A549 (cell line): ENCODE data around the gene RPL35. TPM values are rescaled to one million over a fixed set of nuclear protein-coding genes. Genes with fewer than 3 reads are reported as not detected.

ENCODE experiments used
- ATAC-seq, 2 experiments: fragments of 200-7000 bp in 1 of 2; fragments of >200 bp in 1 of 2; cut with Nextera tagmentation in 1 of 2; cut with Tn5 transposase in 1 of 2; 3 replicates each; pipeline versions ENCODE4 v1.8.0 to v1.9.1; 2018 to 2020; ENCODE audit warnings: mild to moderate bottlenecking in 1 of 2, moderate library complexity in 1 of 2
- CTCF ChIA-PET: fragments of 300-600 bp; sonication (Branson Sonifier 250); formaldehyde crosslinking; extraction: SDS; loops from one replicate; lab custom pipeline; 2021; ENCODE audit warnings: antibody characterized with exemption, inconsistent platforms; lab: Yijun Ruan, JAX
- POLR2A ChIA-PET: fragments of 350-600 bp; formaldehyde crosslinking; extraction: SDS; loops from one replicate; lab custom pipeline; 2021; ENCODE audit warnings: antibody characterized with exemption, inconsistent platforms; lab: Yijun Ruan, JAX
- DNase-seq, 2 experiments: peaks; one replicate each; pipeline versions ENCODE4 v3.0.0 to v3.0.0-alpha.2; 2011 to 2016; ENCODE audit warnings: low read depth in 1 of 2, low spot score in 1 of 2
- FAIRE-seq: peaks from 2 replicates; lab custom pipeline; 2011; peaks lifted over from hg19 to GRCh38; lab: Jason Lieb, UNC
- H3K27ac ChIP-seq, 2 experiments: fragments of >200 bp; sonication (Bioruptor Twin); formaldehyde crosslinking; 3 replicates each; pipeline ENCODE4 v1.5.1; 2016 to 2017
- H3K4me1 ChIP-seq: fragments of >200 bp; sonication (Bioruptor Twin); formaldehyde crosslinking; 3 replicates; pipeline ENCODE4 v1.6.1; 2016
- H3K4me2 ChIP-seq: fragments of >200 bp; sonication (Bioruptor Twin); formaldehyde crosslinking; 3 replicates; pipeline ENCODE4 v1.6.1; 2016
- H3K4me3 ChIP-seq: fragments of >200 bp; sonication (Bioruptor Twin); formaldehyde crosslinking; 3 replicates; pipeline ENCODE4 v1.5.1; 2016
- H3K9me3 ChIP-seq: fragments of >200 bp; sonication (Bioruptor Twin); formaldehyde crosslinking; 3 replicates; pipeline ENCODE4 v1.6.1; 2016
- BCL3 ChIP-seq: fragments of >200 bp; sonication (Bioruptor Twin); formaldehyde crosslinking; IDR thresholded peaks from 3 replicates; pipeline ENCODE4 v1.6.1; 2016
- CEBPB ChIP-seq, 2 experiments: fragments of >200 bp in 1 of 2; sonication (Bioruptor Twin) in 1 of 2; formaldehyde crosslinking in 1 of 2; IDR thresholded peaks; 2 replicates each; pipeline ENCODE4 v1.6.1; 2012 to 2016
- CHD2 ChIP-seq: fragments of 150-350 bp; IDR thresholded peaks from 2 replicates; pipeline ENCODE4 v1.6.1; 2014; ENCODE audit warnings: low read length; ENCODE audit not compliant: partially characterized antibody
- ESRRA ChIP-seq: fragments of 150-350 bp; IDR thresholded peaks from 2 replicates; pipeline ENCODE4 v1.6.1; 2014; ENCODE audit warnings: mild to moderate bottlenecking, low read length, borderline replicate concordance
- FOSB ChIP-seq: fragments of 250-450 bp; sonication (Bioruptor Pico); IDR thresholded peaks from 2 replicates; pipeline ENCODE4 v1.5.0; 2020; ENCODE audit warnings: mild to moderate bottlenecking, moderate library complexity
- GATA3 ChIP-seq: IDR thresholded peaks from 2 replicates; pipeline ENCODE4 v1.6.1; 2012; ENCODE audit warnings: borderline replicate concordance
- HEYL ChIP-seq: fragments of 250-450 bp; sonication (Bioruptor Pico); IDR thresholded peaks from 2 replicates; pipeline ENCODE4 v1.8.0; 2021; ENCODE audit warnings: mild to moderate bottlenecking, moderate library complexity
- JUN ChIP-seq, 2 experiments: fragments of >200 bp; sonication (Bioruptor Twin); formaldehyde crosslinking; IDR thresholded peaks; 2 replicates in 1 of 2; 3 replicates in 1 of 2; pipeline ENCODE4 v1.6.1; 2016 to 2017
- KDM1A ChIP-seq: fragments of 200-600 bp; sonication (generic); IDR thresholded peaks from 2 replicates; pipeline ENCODE4 v1.6.1; 2016; ENCODE audit warnings: low read depth, mild to moderate bottlenecking
- KDM5A ChIP-seq: fragments of 200-600 bp; sonication (generic); IDR thresholded peaks from 2 replicates; pipeline ENCODE4 v1.6.1; 2016; ENCODE audit warnings: antibody characterized with exemption, mild to moderate bottlenecking
- NPAS2 ChIP-seq: fragments of 250-450 bp; sonication (Bioruptor Pico); IDR thresholded peaks from 2 replicates; pipeline ENCODE4 v1.8.0; 2022; ENCODE audit warnings: mild to moderate bottlenecking, moderate library complexity, borderline replicate concordance
- RFX5 ChIP-seq: fragments of 450-650 bp; IDR thresholded peaks from 2 replicates; pipeline ENCODE4 v1.7.1; 2014; ENCODE audit warnings: antibody characterized with exemption, mild to moderate bottlenecking, moderate library complexity
- RNF2 ChIP-seq: fragments of 200-600 bp; sonication (generic); IDR thresholded peaks from 2 replicates; pipeline ENCODE4 v1.6.1; 2016; ENCODE audit warnings: low read depth, mild to moderate bottlenecking, antibody characterized with exemption, moderate library complexity, borderline replicate concordance
- TFCP2L1 ChIP-seq: fragments of 250-450 bp; sonication (Bioruptor Pico); IDR thresholded peaks from 2 replicates; pipeline ENCODE4 v1.5.0; 2021; ENCODE audit warnings: mild to moderate bottlenecking
- TP53 ChIP-seq: fragments of 250-450 bp; sonication (Bioruptor Pico); IDR thresholded peaks from 2 replicates; pipeline ENCODE4 v1.5.0; 2021; ENCODE audit warnings: mild to moderate bottlenecking, moderate library complexity
- USF2 ChIP-seq: fragments of 450-650 bp; IDR thresholded peaks from 2 replicates; pipeline ENCODE4 v1.6.1; 2014; ENCODE audit warnings: antibody characterized with exemption
- WGBS: methylation state at CpG from one replicate; pipeline ENCODE4 v1.1.6; 2017; ENCODE audit errors: missing lambda C conversion rate; 5-methylcytosine and 5-hydroxymethylcytosine counted together
- polyA plus RNA-seq, 4 experiments: library from polyadenylated mRNA; depleted of rRNA in 3 of 4; stranded (reverse); fragments of >200 nt; fragmentation: RNase III in 1 of 4; extraction: RNeasy Plus Mini Kit Qiagen cat#74134 plus additional on column Dnase treatment in 1 of 4; gene quantifications; 2 replicates in 3 of 4; 3 replicates in 1 of 4; pipeline ENCODE4 v1.2.3, GENCODE V29; 2011 to 2017
- TF ChIP-seq, protein P1 (sequence below): fragments of >200 bp; sonication (Bioruptor Twin); formaldehyde crosslinking; IDR thresholded peaks from 3 replicates; pipeline ENCODE4 v1.5.1; 2016
- TF ChIP-seq, protein P2 (sequence below): IDR thresholded peaks from 2 replicates; pipeline ENCODE4 v1.6.1; 2012
- TF ChIP-seq, protein P3 (sequence below): IDR thresholded peaks from 2 replicates; pipeline ENCODE4 v1.6.1; 2012
- TF ChIP-seq, protein P4 (sequence below): fragments of >200 bp; sonication (Bioruptor Twin); formaldehyde crosslinking; IDR thresholded peaks from 2 replicates; pipeline ENCODE4 v1.6.1; 2016
- TF ChIP-seq, protein P5 (sequence below): IDR thresholded peaks from 2 replicates; pipeline ENCODE4 v1.6.1; 2012; ENCODE audit warnings: low read depth, borderline replicate concordance

Gene RPL35
- polyA plus RNA-seq, 2 of the 4 experiments (the other 2 are of a cell fraction), result 2,307 to 3,076 TPM

DNA sequence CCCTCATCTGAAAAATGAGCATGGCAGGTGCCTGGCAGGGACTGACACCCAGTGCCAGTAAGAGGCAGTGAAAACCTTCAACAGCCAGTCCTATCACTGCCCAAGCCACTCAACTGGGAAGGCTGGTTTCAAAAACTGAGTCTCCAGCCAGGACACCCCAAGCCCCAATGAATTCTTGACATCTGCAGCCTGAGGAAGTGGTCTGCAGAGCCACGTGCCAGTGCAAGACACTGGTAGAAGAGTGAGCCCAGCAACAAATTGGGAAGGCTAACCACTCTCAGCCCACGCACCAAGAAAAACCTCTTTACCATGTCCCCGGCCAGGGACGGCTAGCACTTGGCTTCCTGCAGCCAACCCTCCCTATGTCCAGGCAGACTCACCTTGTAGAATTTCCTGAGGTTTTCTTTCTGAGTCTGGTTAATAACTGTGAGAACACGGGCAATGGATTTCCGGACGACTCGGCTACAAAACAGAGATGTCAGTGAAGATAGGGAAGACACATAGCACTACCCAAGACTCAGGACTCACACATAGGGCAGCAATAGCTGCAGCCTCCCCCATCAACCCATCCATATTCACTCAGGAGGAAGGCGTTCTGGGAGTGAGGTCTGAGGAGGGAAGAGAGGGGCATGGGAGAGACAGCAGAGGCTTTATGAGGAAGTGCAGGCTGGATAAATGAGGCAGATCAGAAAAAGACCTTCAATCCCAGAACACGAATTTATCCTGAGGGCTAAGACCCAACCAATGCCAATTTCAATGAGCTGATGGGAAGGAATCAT, 1.8 kb downstream of the RPL35 start:
- peak overlapping the region; percentile 85 for H3K4me3 ChIP-seq
- CTCF ChIA-PET, result interaction anchor here (0.6 to 43.0 kb wide), 8 partner anchors 9 to 404 kb away, joined by 3 to 2512 read pairs (median 5); partner anchors contain the start of genes NR6A1, OLFML2A and WDR38
- TF ChIP-seq TP53 (CRISPR knock-in tag) (no peak), NPAS2 (CRISPR knock-in tag) (no peak), FOSB (CRISPR knock-in tag) (no peak), KDM1A (no peak), GATA3 (no peak), RNF2 (no peak), BCL3 (no peak), JUN (IDR thresholded peaks at IDR 0.05) (no peak), RFX5 (no peak), HEYL (CRISPR knock-in tag) (no peak), CHD2 (no peak)
- TF ChIP-seq, protein P1, sequence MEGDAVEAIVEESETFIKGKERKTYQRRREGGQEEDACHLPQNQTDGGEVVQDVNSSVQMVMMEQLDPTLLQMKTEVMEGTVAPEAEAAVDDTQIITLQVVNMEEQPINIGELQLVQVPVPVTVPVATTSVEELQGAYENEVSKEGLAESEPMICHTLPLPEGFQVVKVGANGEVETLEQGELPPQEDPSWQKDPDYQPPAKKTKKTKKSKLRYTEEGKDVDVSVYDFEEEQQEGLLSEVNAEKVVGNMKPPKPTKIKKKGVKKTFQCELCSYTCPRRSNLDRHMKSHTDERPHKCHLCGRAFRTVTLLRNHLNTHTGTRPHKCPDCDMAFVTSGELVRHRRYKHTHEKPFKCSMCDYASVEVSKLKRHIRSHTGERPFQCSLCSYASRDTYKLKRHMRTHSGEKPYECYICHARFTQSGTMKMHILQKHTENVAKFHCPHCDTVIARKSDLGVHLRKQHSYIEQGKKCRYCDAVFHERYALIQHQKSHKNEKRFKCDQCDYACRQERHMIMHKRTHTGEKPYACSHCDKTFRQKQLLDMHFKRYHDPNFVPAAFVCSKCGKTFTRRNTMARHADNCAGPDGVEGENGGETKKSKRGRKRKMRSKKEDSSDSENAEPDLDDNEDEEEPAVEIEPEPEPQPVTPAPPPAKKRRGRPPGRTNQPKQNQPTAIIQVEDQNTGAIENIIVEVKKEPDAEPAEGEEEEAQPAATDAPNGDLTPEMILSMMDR, result no peak
- TF ChIP-seq, protein P2, sequence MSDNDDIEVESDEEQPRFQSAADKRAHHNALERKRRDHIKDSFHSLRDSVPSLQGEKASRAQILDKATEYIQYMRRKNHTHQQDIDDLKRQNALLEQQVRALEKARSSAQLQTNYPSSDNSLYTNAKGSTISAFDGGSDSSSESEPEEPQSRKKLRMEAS, result no peak
- TF ChIP-seq, protein P3, sequence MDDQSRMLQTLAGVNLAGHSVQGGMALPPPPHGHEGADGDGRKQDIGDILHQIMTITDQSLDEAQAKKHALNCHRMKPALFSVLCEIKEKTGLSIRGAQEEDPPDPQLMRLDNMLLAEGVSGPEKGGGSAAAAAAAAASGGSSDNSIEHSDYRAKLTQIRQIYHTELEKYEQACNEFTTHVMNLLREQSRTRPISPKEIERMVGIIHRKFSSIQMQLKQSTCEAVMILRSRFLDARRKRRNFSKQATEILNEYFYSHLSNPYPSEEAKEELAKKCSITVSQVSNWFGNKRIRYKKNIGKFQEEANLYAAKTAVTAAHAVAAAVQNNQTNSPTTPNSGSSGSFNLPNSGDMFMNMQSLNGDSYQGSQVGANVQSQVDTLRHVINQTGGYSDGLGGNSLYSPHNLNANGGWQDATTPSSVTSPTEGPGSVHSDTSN, result no peak
- TF ChIP-seq, protein P4, sequence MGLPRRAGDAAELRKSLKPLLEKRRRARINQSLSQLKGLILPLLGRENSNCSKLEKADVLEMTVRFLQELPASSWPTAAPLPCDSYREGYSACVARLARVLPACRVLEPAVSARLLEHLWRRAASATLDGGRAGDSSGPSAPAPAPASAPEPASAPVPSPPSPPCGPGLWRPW, result no peak
- TF ChIP-seq, all 56 proteins: peak for 0
- 65% methylated on average over 10 of the region's 10 CpGs for WGBS
- POLR2A ChIA-PET, result interaction anchor here (1.5 kb wide), 1 partner anchor 9 kb away, joined by 3 read pairs; no protein-coding TSS in a partner anchor
- ATAC-seq (no peak), FAIRE-seq (no peak), DNase-seq (no peak)
- H3K4me1 ChIP-seq, result peaks cover 48% of the 10 kb centered on the region
- peak overlapping the region; percentile 89 to 93; a peak in 5 of 6 replicates for H3K27ac ChIP-seq
- H3K4me2 ChIP-seq, result peak overlapping the region; percentile 96
- no peaks in the 10 kb centered on the region for H3K9me3 ChIP-seq

GRCh38 chr9:124858330-124859046, 3.3 kb downstream of the RPL35 start:
- 86% methylated on average over 9 of the region's 9 CpGs for WGBS
- FAIRE-seq (no peak), DNase-seq (no peak), ATAC-seq (no peak)
- Histone ChIP-seq H3K4me3 (no peak overlapping the region), H3K4me2 (peak overlapping the region; percentile 96; the same call in 2 of the 3 replicates), H3K4me1 (peaks cover 44% of the 10 kb centered on the region), H3K9me3 (no peaks in the 10 kb centered on the region), H3K27ac (peak overlapping the region in 1 of 2 experiments; percentile 93; a peak in 2 of 6 replicates)
- ChIA-PET CTCF (interaction anchor here (0.8 to 43.0 kb wide), 6 partner anchors 10 to 517 kb away, joined by 3 to 2512 read pairs (median 4); partner anchors contain the start of genes NR6A1 and OLFML2A), POLR2A (interaction anchor here (0.8 kb wide), 1 partner anchor 88 kb away, joined by 3 read pairs; the partner anchor contains the start of gene NR6A1)
- no peak for TF ChIP-seq CEBPB (IDR thresholded peaks at IDR 0.05)
- TF ChIP-seq, protein P5, sequence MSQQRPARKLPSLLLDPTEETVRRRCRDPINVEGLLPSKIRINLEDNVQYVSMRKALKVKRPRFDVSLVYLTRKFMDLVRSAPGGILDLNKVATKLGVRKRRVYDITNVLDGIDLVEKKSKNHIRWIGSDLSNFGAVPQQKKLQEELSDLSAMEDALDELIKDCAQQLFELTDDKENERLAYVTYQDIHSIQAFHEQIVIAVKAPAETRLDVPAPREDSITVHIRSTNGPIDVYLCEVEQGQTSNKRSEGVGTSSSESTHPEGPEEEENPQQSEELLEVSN, result no peak
- peak in 1 of 2 experiments; percentile 33; a peak in 2 of 5 replicates for TF ChIP-seq JUN (IDR thresholded peaks at IDR 0.05)
- 0 out of 2 replicates have a peak, but pooled peaks have one; percentile 29 for TF ChIP-seq USF2
- no peak for TF ChIP-seq TFCP2L1 (CRISPR knock-in tag)
- TF ChIP-seq KDM5A, result no peak
- TF ChIP-seq ESRRA, result no peak
